GM12864 (cell line): ENCODE measurements around the gene TMEM256.

Experiments
- DNase-seq: peaks from one replicate; pipeline ENCODE4 v3.0.0-alpha.2; 2011; ENCODE audit warnings: low read depth
- H3K4me3 ChIP-seq: 2 replicates; pipeline ENCODE4 v1.5.1; 2011; ENCODE audit warnings: mild to moderate bottlenecking, low read depth, low read length, control low read depth
- CTCF ChIP-seq: IDR thresholded peaks from 2 replicates; pipeline ENCODE4 v1.5.1; 2011; ENCODE audit warnings: low read depth, mild to moderate bottlenecking, moderate library complexity, low read length, control low read depth, inconsistent platforms; ENCODE audit errors: missing control alignments

Gene TMEM256

GRCh38 chr17:7403977-7404736 is at the start of gene TMEM256:
TSS of gene TMEM256 (minus strand) at chr17:7404097. CDS start at chr17:7404084, 13 bp downstream.
- H3K4me3 ChIP-seq, result peak within 1 kb of the TSS; percentile 92
- TF ChIP-seq CTCF, result no peak
- peak; percentile 96 for DNase-seq

- no peak for DNase-seq
- H3K4me3 ChIP-seq, result no peak overlapping the region
- TF ChIP-seq CTCF, result no peak
Observed at GRCh38 chr17:7448461-7448860, 44.6 kb upstream of the TMEM256 start.

GRCh38 chr17:7445619-7445968 is 41.7 kb upstream of the TMEM256 start:
- no peak for DNase-seq
- no peak for TF ChIP-seq CTCF
- peak overlapping the region; percentile 25; the same call in 1 of the 2 replicates for H3K4me3 ChIP-seq

- H3K4me3 ChIP-seq, result peak within 1 kb of the TSS; percentile 25
- DNase-seq, result no peak
- TF ChIP-seq CTCF, result no peak
Observed at GRCh38 chr17:7444682-7445618, 41.1 kb upstream of the TMEM256 start, which contains the start of gene CHRNB1. TSS of gene CHRNB1 (plus strand) at chr17:7445061. CDS start at chr17:7445128, 67 bp downstream.

GRCh38 chr17:7443499-7444485 is 39.9 kb upstream of the TMEM256 start:
- DNase-seq, result no peak
- H3K4me3 ChIP-seq, result no peak overlapping the region
- no peak for TF ChIP-seq CTCF

GRCh38 chr17:7442142-7442541 is 38.2 kb upstream of the TMEM256 start:
- no peak for TF ChIP-seq CTCF
- DNase-seq, result no peak
- no peak overlapping the region for H3K4me3 ChIP-seq
